SHP77 (cell line): ENCODE results near the gene RNF187.
"Not testable (repeated sequence)": the region's sequence is repeated elsewhere in the genome, so short reads cannot be mapped to it uniquely, and the experiment has no call there.

Source experiments
- DNase-seq, 2 experiments: peaks; one replicate each; lab custom pipeline; 2025; lab: John Stamatoyannopoulos, UW

RNF187 gene

GRCh38 chr1:228488125-228488817 lies 1.1 kb downstream of the RNF187 start:
- no peak for DNase-seq

- no peak for DNase-seq
These were observed 1.9 kb downstream of the RNF187 start for GRCh38 chr1:228488818-228489674.

DNA sequence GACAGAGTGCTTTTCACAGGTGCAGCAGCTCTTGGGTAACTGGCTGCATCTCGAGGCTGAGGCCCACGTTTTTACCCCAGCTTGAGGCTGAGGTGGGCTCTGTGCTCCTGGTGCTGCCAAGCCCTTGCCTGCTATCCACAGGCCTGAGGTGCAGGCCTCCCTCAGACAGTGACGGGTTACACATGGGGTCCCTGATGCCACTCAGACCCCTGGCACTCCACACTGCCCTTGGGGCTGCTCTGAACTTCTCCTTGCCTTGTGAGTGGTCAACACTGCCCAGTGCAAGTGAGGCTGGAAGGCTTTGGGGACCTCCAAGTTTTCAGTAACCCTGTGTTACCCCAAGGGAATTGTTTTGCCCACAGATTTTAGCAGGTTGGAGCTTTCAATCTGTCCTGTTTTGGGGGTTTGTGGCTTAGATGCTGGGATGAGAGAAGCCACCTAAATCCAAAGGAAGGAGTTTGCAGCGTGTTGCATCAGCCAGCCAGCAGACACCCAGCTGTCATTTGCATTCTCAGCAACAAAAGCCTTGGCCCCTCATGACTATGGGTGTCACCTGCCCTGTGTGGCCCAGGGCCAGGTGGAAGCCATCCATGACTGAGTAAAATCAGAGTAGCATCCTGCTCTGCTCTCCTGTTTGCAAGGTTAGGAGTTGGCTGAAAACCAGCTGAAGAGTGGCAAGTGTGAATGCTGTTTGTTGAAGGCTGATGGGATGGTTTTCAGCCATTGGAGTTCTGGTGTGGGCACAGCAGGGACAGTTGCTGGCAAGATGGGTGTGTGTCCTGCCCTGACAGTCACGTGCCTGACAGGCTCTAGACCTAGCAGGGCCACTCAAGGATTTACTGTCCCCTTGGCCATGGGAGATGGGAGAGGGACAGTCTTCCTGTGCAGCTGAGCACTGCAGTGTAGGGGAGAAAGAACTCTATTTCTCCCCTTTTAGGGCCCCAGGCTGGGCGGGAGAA lies 3.2 kb downstream of the RNF187 start:
- DNase-seq = peak; percentile 93 to 95

DNA sequence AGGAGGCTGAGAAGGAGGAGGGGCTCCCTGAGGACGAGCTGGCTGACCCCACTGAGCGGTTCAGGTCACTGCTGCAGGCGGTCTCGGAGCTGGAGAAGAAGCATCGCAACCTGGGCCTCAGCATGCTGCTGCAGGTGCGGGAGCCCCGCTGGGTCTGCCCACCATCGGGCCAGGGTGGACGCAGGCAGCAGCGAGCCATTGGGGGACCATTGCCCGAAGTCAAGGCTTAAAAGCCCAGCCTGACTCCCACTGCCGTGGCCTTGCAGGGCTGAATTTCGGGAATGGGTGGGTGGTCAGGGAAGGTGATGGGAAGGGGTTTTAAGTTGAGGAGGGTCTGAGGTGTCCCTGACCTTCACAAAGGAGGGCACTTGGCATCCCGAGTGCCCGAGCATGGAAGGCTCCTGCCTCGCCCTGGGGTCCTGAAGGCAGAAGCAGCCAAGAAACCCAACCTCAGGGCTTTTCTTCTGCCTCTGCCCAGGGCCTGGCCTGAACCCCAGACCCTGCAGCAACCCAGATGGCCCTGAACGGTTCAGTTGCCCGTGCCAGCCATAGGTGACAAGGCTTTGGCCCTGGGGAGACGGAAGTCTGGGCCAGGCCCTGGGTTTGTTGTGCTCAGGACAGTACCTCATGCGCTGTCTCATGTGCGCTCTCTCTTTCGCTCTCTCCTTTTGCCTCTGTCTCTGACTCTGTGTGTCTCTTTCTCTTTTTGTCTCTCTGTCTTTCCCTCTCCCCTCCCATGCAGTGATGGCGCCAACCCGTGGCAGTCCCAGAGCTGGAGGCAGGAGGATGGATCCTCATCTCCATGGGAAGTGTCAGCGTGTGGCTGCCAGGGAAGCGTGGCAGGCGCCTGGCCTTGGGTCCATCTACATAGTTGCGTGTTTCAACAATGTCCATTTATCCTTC lies 6.2 kb downstream of the RNF187 start:
- no peak for DNase-seq

- no peak for DNase-seq
These were observed 6.8 kb downstream of the RNF187 start for GRCh38 chr1:228494044-228494353.

- DNase-seq = no peak
These were observed 7.2 kb downstream of the RNF187 start for GRCh38 chr1:228494391-228494790.

DNA sequence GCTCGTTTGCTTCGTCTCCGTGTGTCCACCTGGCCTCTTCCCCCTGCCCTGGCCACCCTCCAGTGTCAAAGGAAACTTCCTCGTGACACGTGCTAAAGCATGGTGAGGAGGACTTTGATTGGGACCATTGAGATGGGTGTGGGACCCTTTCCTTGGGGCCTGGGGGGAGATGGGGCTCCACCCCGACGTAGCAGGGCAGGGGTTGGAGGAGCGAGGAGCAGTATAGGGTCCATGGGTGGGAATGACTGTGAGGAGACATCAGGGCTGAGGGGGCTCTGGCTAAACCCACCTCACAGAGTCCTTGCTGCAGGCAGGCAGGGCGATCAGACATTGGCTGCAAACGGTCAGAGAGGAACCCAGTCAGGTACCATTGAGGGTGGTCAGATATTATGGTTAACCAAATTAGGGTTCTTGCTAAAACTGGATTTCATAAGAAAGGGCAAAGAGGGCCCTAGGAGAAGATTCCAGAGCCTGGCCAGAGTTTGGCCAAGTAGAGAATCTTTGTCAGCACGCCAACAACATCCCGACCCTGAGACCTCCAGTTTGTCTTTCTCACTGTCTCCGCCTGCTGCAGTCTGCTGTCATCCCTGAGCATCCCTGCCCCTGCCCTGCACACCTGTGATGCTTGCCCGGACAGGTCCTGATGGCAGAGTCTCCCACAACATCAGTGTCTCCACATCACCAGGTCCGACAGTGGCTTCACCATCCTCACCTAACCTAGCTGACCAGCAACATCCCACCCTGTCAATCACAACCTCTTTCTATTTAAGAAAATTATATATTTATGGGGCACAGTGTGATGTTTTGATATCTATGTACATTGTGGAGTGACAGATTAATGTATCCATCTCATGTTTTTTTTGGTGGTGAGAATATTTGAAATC lies 8.0 kb downstream of the RNF187 start:
- DNase-seq = no peak

DNA sequence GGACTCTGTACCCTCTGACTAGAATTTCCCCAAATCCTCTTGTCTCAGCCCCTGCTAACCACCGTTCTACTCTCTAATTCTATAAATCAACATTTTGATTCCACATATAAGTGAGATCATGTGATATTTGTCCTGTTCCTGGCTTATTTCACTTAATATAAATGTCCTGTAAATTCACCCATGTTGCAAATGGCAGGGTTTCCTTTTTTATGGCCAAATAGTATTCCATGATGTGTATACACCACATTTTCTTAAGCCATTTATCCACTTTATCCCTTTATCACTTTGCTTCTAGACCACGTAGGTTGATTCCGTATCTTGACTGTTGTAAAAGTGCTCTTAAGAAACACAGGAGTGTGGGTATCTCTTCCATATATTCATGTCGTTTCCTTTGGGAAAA lies 8.9 kb downstream of the RNF187 start:
- no peak for DNase-seq

DNA sequence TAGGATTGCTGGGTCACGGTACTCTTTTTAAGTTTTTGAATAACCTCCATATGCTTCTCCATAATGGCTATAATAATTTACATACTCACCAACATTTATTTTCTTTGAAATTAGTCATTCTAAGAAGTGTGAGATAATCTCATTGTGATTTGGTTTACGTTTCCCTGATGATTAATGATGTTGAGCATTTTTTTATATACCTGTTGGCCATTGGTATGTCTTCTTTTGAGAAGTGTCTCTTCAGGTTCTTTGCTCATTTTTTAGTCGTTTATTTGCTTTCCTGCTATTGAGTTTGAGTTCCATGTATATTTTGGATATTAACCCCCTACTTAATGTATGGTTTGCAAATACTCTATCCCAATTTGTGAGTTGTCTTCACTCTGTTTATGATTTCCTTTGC lies 9.3 kb downstream of the RNF187 start:
- no peak for DNase-seq

DNA sequence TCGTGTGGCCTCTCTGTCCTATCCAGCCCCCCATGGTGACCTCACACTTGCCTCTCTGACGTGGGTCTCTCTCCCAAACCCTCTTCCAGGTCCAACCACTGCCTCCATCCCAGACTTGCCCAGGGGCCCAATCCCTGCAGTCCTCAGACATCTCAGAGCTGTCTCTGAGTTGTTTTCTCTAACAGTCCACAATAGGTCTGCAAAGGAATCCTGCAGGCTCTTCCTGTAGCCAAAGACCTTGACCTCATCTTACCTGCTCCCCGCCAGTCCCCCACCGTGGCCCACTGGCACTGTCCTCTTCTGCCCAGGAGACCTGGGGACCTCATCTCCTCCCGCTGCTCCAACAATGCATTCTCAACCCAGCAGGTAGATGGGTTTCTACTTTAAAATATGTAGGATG lies 10.0 kb downstream of the RNF187 start:
- DNase-seq = no peak

DNA sequence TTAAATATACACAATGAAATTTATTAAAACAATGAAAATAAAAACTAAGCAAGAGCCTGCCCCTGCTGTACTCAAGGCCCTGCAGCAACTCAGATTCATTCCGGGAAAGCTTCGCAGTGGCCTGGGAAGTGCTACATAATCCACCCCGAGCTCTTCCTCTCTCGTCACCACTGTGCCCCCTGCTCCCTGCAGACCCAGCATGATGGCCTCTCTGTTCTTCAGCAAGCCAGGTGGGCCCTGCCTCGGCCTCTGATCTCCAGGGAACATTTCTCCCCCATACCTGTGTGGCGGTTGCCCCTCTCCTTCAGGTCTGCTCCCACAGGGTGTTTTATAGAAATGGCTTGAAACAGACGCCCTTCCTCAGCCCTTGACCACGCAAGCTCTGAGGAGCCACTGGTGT lies 10.6 kb downstream of the RNF187 start:
- DNase-seq = no peak

DNA sequence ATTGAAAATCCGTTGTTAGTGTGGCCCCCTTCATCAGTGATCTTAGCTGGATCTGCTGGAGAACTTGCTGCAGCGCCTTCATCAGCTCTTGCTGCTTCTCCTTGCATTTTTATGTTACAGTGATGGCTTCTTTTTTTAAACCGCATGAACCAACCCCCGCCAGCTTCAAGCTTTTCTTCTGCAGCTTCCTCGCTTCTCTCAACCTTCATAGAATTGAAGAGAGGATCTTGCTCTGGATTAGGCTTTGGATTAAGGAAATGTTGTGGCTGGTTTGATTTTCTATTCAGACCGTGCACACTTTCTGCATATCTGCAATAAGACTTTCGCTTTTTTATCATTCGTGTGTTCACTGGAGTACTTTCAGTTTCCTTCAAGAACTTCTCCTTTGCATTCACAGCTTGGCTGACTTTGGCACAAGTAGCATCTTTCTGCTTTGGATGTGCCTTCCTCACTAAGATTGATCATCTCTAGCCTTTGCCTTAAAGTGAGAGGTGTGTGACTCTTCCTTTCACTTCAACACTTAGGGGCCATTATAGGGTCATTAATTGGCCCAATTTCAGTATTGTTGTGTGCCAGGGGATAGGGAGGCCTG lies 13.1 kb downstream of the RNF187 start:
- DNase-seq = no peak

DNA sequence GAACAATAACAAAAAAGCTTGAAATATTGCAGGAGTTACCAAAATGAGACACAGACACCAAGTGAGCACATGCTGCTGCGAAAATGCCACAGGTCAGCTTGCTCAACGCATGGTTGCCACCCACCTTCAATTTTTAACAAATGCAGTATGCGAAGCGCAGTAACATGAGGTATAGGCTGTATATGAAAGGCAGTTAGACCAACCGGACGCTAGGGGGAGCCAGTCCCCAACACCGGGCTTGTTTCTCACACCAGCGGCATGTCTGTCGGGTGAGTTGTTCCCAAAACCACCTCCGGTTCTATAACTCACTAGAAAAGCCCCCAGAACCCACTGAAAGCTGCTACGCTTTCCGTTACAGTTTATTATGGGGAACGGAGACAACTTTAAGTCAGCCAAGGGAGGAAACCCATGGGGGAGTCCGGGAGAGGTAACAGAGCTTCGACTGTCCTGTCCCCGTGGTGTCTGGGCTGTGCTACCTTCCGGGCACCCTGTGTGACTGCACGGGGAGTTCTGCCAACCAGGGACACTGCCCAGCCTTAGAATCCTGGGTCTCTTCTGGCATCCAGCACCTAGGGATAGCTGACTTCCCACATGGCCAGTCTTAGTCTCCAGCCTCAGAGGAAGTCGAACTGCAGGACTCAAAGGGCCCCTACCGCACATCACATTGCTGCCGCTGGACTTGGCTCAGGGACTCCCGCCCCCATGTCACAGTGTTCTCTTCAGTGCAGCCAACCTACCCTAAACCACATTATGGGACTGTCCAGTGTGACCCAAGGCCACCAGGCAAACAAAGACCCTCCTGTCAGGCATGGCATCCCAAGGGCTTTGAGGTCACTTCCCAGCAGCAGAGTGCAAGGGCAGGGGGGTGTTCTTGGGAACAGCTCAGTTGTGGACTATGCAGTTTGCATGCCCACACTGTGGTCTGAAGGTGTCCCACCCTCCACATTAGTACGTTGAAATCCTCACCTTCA lies 14.0 kb downstream of the RNF187 start:
- DNase-seq = peak; percentile 61 to 77

DNA sequence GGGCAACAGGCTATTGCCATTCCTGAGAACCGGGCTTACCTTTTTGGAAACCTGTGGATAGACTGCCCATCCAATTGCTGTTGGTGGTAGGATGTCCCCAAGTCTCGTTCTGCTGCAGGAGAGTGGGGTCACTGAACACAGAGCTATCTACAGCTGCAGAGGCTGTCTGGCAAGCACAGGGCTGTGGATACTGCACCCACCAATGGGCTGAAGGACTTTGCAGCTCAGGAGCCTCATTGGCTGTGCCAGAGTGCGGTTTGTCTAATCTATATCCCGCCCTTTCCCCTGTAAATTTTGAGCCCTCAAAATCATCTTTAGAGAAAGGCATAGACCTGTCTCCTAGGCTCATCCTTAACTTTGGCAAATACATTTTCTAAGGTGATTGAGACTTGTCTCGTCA lies 15.3 kb downstream of the RNF187 start:
- no peak for DNase-seq

GRCh38 chr1:228505944-228506343 lies 18.8 kb downstream of the RNF187 start:
- DNase-seq = not testable (repeated sequence)

GRCh38 chr1:228507961-228508652 lies 20.9 kb downstream of the RNF187 start:
- no peak for DNase-seq

GRCh38 chr1:228508840-228509415 lies 21.7 kb downstream of the RNF187 start:
- DNase-seq = no peak
